Measurements from ENCODE around the gene TMEFF1.
"Not testable (repeated sequence)": the region's sequence is repeated elsewhere in the genome, so short reads cannot be mapped to it uniquely, and the experiment has no call there.

Gene TMEFF1

GRCh38 chr9:100437860-100438805 lies 34.8 kb upstream of the TMEFF1 start (continued):
- TF ChIP-seq GLIS3 (CRISPR knock-in tag; IDR thresholded peaks at IDR 0.05) (no peak), ZNF70 (CRISPR knock-in tag; IDR thresholded peaks at IDR 0.05) (no peak), CSDC2 (CRISPR knock-in tag; IDR thresholded peaks at IDR 0.05) (no peak), ARNTL (CRISPR knock-in tag; IDR thresholded peaks at IDR 0.05; ENCODE audit: borderline replicate concordance, low read depth) (no peak)

GRCh38 chr9:100440071-100440470 lies 32.9 kb upstream of the TMEFF1 start:
- no peak for ATAC-seq
- TF ChIP-seq BACH2 (CRISPR knock-in tag; IDR thresholded peaks at IDR 0.05; ENCODE audit: borderline replicate concordance), result no peak

- not testable (repeated sequence) for ATAC-seq
These were observed 32.5 kb upstream of the TMEFF1 start for GRCh38 chr9:100440487-100440886.

- ATAC-seq, result no peak
- no peak for TF ChIP-seq BACH2 (CRISPR knock-in tag; IDR thresholded peaks at IDR 0.05; ENCODE audit: borderline replicate concordance)
- TF ChIP-seq PATZ1 (CRISPR knock-in tag; IDR thresholded peaks at IDR 0.05; ENCODE audit: borderline replicate concordance), result no peak
- TF ChIP-seq RARB (CRISPR knock-in tag; IDR thresholded peaks at IDR 0.05), result no peak
- no peak for TF ChIP-seq ZFP30 (CRISPR knock-in tag; IDR thresholded peaks at IDR 0.05)
- TF ChIP-seq CSRNP3 (CRISPR knock-in tag; IDR thresholded peaks at IDR 0.05), result no peak
- TF ChIP-seq ARNTL (CRISPR knock-in tag; IDR thresholded peaks at IDR 0.05; ENCODE audit: borderline replicate concordance, low read depth), result no peak
- no peak for TF ChIP-seq OSR1 (CRISPR knock-in tag; IDR thresholded peaks at IDR 0.05)
- TF ChIP-seq CREB5 (CRISPR knock-in tag; IDR thresholded peaks at IDR 0.05; ENCODE audit: low read depth), result no peak
- TF ChIP-seq GLIS3 (CRISPR knock-in tag; IDR thresholded peaks at IDR 0.05), result no peak
- TF ChIP-seq ESRRG (CRISPR knock-in tag; IDR thresholded peaks at IDR 0.05), result no peak
- TF ChIP-seq ZNF8 (CRISPR knock-in tag; IDR thresholded peaks at IDR 0.05), result no peak
- no peak for TF ChIP-seq SNAI2 (CRISPR knock-in tag; IDR thresholded peaks at IDR 0.05)
- TF ChIP-seq ISL1 (CRISPR knock-in tag; IDR thresholded peaks at IDR 0.05), result no peak
- TF ChIP-seq PPARA (CRISPR knock-in tag; IDR thresholded peaks at IDR 0.05; ENCODE audit: borderline replicate concordance), result no peak
- no peak for TF ChIP-seq TCF4 (CRISPR knock-in tag; IDR thresholded peaks at IDR 0.05; ENCODE audit: borderline replicate concordance)
- no peak for TF ChIP-seq TOX (CRISPR knock-in tag; IDR thresholded peaks at IDR 0.05; ENCODE audit: borderline replicate concordance)
- TF ChIP-seq ZC3H10 (CRISPR knock-in tag; IDR thresholded peaks at IDR 0.05), result no peak
- TF ChIP-seq ZFP3 (CRISPR knock-in tag; IDR thresholded peaks at IDR 0.05), result no peak
- TF ChIP-seq POU6F1 (CRISPR knock-in tag; IDR thresholded peaks at IDR 0.05; ENCODE audit: borderline replicate concordance, low read depth), result no peak
- TF ChIP-seq CSDC2 (CRISPR knock-in tag; IDR thresholded peaks at IDR 0.05), result no peak
These were observed 31.0 kb upstream of the TMEFF1 start for GRCh38 chr9:100441911-100442361.

Data from SK-N-SH treated with all-trans-retinoic acid at 6 μM for 48 hours (cell line).